Amniotic epithelial cell (primary cell): ENCODE data around the gene TGM2.

Experiments
- DNase-seq: peaks from one replicate; pipeline ENCODE4 v3.0.0-alpha.2; 2010; ENCODE audit warnings: low read depth

TGM2 gene

GRCh38 chr20:38199501-38200390, 34.7 kb upstream of the TGM2 start:
- DNase-seq: no peak

DNA sequence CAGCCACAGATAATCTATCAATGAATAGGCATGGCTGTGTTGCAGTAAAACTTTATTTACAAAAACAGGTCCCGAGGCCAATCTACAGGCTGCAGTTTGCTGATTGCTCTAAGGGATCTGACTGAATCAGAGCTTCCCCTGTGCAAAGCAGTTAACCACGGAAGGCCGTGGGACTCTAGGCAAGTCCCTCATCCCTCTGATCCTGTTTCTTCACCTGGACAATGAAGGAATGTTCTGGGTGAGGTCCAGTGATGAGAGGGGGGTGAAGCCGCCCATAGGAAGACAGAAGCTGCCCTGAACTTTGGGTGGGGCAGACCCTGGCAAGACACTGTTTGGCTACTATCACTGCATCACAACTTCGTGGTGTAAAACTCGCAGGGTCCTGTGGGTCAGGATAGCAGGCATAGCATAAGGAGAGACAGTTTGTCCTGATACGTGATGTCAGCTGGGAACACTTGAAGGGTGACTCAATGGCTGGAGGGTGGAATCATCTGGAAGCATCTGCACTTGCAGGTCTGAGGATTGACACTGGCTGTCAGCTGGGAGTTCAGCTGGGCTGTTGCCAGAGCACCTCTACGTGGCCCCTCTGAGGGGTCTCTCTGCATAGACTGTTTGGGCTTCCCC, 33.3 kb upstream of the TGM2 start:
- DNase-seq: peak; percentile 51

DNA sequence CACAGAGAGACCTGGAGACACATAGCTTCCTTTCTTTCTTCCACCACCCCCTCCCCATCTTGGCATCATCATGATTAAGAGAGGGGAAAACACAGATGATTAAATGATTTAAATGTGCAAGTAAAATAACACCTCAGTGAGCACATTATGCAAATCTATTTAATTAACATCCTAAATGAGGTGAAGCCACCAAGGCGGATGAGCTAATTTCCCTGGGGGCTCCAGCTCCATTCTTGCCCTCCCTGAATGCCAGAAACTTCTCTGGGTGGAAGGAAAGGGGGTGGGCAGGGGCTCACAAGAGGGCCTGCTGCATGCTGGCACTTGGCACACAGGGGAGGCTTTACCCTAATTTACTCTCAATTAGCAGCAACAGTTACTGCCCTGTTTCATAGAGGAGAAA, 32.5 kb upstream of the TGM2 start:
- DNase-seq: no peak

- no peak for DNase-seq
Measured at GRCh38 chr20:38197217-38197616, 32.1 kb upstream of the TGM2 start.

DNA sequence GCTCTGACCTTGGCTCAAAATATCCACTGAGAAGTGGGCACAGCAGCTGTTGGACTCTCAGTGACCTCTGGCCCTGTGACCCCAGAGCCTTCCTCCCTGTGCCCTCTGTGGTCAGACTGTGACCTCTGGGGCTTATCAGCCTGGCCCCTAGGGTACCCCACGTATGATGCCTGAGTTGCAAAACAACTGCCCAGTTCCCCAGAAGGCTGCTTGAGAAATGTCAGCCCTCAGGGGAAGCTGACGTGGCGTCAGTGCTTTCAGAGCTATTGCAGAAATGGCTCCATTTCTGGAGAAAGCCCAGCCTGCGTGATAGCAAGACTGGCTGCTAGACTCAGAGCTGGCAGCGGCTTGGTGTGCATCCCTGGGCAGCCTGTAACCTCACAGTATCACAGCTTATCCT, 31.5 kb upstream of the TGM2 start:
- DNase-seq: peak; percentile 94

GRCh38 chr20:38196076-38196475, 31.0 kb upstream of the TGM2 start:
- DNase-seq: no peak

DNA sequence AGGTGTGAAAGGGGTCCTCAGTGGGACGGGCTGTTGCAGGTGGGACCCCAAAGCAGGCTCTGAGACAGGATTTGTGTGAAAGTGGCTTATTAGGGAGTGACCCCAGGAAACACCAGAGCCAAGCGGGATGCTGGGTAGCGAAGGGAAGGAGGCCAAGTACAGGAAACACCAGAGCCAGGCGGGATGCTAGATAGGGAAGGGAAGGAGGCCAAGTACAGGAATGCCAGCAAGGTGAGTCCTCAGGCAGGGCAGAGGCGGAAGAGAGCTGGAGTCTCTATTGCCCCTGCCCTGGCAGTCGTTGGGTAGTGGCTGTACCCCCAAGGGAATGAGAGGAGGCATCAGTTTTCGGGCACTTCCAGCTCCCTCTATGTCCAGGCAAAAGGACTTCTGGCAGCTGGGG, 30.5 kb upstream of the TGM2 start:
- no peak for DNase-seq

DNA sequence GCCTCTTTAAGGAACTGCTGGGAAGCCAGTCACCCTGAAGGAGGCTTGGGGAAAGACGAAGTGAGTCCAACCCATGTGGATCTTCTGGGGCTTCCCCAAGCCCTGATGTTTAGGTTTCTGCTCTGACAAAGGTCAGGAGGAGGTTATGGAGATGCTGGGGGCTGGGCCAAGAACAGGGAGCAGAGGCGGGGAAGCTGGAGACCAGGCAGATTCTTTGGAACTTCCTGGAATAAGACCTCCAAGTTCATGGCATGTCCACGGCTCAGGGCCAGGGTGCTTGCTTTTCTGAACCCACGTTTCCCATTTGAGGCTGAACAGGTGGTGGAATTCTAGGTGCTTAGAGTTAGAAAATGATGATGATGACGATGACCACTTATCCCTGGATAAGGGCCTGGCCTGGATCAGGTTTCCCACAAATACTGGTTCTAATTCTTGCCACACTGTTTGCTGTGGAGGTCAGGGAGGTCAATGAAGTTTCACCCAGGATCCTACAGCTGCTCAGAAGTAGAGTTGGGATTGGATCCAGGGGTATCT, 30.0 kb upstream of the TGM2 start:
- DNase-seq: no peak

DNA sequence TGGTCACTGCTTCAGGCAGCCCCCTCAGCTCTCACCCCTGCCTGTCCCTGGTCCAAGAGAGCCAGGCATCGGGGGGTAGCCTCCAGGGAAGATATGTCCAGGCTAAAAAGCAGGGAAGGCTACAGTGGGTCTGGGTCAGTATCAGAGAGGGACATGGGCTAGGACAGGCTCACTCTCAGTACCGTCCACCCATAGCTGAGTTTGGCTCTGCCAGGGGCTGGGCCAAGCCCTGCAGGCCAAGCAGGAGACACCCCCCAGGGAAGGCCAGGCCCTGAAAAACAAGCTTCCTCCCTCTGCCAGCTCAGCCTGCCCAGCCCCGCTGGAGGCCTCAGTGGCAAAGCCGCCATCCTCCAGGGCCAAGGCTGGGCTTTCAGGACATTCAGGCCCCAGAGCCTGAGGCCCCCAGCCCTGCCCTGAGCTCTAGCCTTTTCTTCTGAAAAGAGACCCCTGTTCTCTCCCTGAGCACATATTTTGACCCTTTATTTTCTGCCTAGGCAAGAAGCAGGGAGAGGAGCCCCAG, 28.6 kb upstream of the TGM2 start:
- DNase-seq: no peak

GRCh38 chr20:38192323-38192885, 27.3 kb upstream of the TGM2 start:
- DNase-seq: no peak

DNA sequence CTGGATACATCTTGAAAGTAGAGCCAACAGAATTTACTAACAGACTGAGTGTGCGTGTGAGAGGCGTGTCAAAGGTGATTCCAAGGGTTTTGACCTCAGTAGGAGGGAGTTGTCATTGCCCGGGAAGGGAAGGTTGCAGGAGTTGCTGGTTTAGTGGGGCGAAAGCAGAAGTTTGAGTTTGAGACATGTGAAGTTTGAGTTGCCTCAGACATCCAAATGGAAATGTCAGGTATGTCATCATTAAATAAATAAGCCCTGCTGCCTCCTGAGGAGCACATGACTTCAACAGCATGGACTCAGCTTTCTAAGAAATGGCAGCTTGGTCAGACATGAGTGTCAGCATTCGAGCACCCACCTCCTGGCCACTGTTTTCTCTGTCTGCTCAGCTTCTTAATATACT, 26.6 kb upstream of the TGM2 start:
- no peak for DNase-seq

DNA sequence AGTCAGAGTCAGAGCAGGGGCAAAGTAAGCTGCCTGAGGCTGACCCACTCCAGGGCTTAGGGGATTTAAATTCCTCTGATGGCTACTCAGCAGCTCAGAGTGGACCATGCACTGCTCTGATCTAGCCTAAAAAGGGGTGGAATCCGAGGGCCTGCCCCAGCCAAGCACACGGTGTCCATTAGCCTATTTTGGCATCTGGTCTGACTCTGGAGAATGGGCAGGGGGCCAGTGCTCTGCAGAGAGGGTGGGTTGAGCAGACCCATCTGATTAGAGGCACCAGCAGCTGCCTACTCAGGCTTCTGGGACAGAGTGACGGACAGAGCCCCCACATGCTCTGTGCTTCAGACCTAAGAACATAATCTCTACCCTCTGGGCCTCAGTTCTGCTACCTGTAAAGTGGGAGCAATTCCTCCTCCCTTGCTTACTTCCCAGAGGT, 25.9 kb upstream of the TGM2 start:
- peak; percentile 35 for DNase-seq

DNA sequence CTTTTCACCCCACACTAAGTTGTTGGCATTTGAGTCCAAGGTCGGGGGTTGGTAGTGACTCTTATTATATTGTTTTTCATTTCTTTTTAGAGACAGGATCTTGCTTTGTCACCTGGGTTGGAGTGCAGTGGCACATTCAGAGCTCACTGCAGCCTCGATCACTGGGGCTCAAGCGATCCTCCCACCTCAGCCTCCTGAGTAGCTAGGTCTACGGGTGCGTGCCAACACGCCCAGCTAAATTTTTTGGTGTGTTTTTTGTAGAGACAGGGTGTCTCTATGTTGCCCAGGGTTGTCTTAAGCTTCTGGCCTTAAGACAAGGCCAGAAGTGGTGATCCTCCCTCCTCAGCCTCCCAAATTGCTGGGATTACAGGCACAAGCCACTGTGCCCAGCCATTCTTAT, 25.1 kb upstream of the TGM2 start:
- no peak for DNase-seq

GRCh38 chr20:38187517-38187916, 22.4 kb upstream of the TGM2 start:
- peak; percentile 79 for DNase-seq

DNA sequence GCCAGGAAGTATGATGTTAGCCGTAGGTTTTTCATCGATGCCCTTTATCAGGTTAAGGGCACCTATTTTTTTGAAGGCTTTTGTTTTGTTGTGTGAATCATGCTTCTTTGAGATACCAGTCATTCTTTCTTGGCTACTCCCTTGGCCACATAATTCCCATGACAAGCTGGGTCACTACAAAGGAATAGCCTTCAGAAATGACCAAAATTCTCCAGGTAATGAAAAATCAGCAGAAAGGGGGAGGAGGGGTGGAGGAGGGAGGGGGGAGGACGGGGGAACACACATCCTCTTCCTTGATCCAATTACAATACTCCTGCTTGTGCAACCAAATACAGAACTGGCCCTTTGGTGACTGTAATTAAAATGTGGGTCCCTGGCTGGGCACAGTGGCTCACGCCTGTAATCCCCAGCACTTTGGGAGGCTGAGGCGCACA, 21.7 kb upstream of the TGM2 start:
- no peak for DNase-seq

DNA sequence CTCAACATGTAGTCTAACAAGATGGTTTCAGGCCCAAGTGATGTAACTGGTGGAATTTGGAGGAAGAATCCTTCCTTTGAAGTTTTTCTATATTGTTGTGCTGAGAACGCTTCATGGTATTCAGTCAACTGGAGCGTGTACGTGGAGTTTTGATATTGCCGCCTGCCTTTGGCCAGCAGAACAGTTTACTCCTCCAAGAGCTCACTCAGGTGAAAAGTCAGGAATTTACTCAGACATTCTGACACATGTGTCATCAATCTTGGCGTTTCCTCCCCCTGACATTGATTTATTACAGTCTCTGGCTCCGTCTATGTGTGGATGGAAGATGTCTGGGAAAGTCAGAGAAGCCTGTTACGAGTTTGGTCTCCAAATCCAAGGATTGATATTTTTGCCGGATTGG, 19.0 kb upstream of the TGM2 start:
- peak; percentile 69 for DNase-seq

- no peak for DNase-seq
Measured at GRCh38 chr20:38181971-38182370, 16.9 kb upstream of the TGM2 start.

DNA sequence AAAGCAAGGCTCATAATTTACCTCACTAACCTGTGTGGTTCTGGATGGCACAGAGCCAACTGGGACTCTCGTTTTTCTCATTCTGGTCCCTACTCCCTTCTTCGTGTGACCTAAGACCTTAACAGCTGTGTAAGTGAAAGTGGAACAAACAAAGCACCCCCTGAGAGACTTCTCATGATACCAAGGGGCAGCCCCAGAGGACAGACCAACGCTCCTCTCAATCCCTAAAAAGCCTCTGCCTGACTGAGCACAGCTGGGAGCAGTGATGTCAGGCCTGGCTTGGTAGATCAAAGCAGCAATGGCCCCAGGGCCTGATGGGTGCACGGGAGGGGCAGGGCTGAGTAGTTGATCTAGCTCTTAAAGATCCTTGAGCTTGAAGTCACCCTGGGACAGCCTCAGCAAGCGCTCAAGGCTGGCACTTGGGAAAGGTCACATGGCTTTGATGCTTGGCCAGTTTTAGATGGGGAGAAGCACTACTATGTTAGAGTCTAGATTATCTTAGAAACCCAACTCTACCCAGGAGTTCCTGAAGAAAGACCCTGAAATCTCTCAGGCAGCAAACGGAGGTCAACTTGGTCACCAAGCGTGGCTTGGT, 16.2 kb upstream of the TGM2 start:
- no peak for DNase-seq

GRCh38 chr20:38180781-38181180, 15.7 kb upstream of the TGM2 start:
- DNase-seq: no peak

GRCh38 chr20:38179846-38180245, 14.8 kb upstream of the TGM2 start:
- no peak for DNase-seq

- no peak for DNase-seq
Measured at GRCh38 chr20:38178581-38178980, 13.5 kb upstream of the TGM2 start.

- DNase-seq: no peak
Measured at GRCh38 chr20:38178065-38178491, 13.0 kb upstream of the TGM2 start.
